ENCODE measurements around the gene LCP2. TPM values are rescaled to one million over a fixed set of nuclear protein-coding genes. Genes with fewer than 3 reads are reported as not detected.

The LCP2 gene
- total and polyA plus RNA-seq, 2 donors (not counting 3 experiments of a cell fraction or from before 2014, with no cell fraction given) = not detected

DNA sequence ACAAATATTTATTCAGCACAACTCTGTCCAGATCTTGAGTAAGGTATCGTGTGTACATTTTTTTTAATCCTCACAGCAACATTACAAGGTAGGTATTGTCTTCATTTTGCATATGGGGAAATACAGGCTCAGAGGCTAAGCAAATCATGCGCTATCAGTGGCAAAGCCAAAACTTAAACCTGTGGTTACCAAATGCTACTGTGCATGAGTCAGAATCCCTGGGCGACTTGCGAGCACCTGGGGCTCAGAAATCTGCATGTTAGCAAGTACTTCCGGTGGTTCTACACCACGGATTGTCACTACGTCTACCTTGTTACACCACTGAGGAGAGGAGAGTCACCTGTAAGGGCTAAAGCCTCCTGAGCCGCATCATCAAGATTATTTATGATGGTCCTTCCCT, 43.5 kb downstream of the LCP2 start:
- FAIRE-seq = no peak
- Histone ChIP-seq H3K9me1 (replicated peaks; ENCODE audit: control insufficient read depth, extremely low read depth, insufficient read depth, low read length) (no peaks in the 10 kb centered on the region), H2AFZ (ENCODE audit: low read depth, low read length) (no peak overlapping the region), H3K4me2 (ENCODE audit: insufficient read depth, low read length) (no peak overlapping the region), H3K4me1 (ENCODE audit: control insufficient read depth, extremely low read depth, insufficient read depth, low read length) (no peaks in the 10 kb centered on the region), H3K4me3 (replicated peaks in 1 of 3; ENCODE audit: insufficient read depth in 1 of 3, low read depth in 1 of 3, low read length in 3 of 3) (no peak overlapping the region), H3K36me3 (ENCODE audit: control insufficient read depth in 2 of 2, extremely low read depth in 1 of 2, insufficient read depth in 2 of 2, low read length in 2 of 2) (no peaks in the 10 kb centered on the region), H3K9me3 (replicated peaks; ENCODE audit: control insufficient read depth, insufficient read depth, low read length) (no peaks in the 10 kb centered on the region), H4K20me1 (replicated peaks; ENCODE audit: control insufficient read depth, extremely low read depth, insufficient read depth, low read length) (no peaks in the 10 kb centered on the region), H3K27me3 (ENCODE audit: control insufficient read depth in 2 of 2, insufficient read depth in 2 of 2, low read length in 2 of 2) (peaks cover 7 to 35% of the 10 kb centered on the region in 2 experiments), H3K9ac (replicated peaks; ENCODE audit: extremely low read depth, insufficient read depth, low read length) (no peak overlapping the region), H3K27ac (ENCODE audit: insufficient read depth, low read depth, low read length) (no peak overlapping the region), H3K79me2 (ENCODE audit: control insufficient read depth, insufficient read depth, low read length) (no peaks in the 10 kb centered on the region)
- no TSS peak for BruUV-seq (replicated peaks)
- dilution Hi-C loops (cut with MboI; ENCODE audit: extremely low pct_ligation_motif_present, low sequenced_read_pairs) = no loop called here
- TF ChIP-seq EZH2 (IDR thresholded peaks at IDR 0.05; ENCODE audit: borderline replicate concordance, low read depth, low read length, severe bottlenecking) (no peak), GATA2 (IDR thresholded peaks at IDR 0.05; ENCODE audit: insufficient read depth, insufficient read length, low read depth, low read length) (no peak), POLR2AphosphoS5 (IDR thresholded peaks at IDR 0.05; ENCODE audit: insufficient read depth, low read depth, low read length) (no peak), JUN (IDR thresholded peaks at IDR 0.05; ENCODE audit: borderline replicate concordance, insufficient read depth, insufficient read length, low read depth) (no peak), FOS (IDR thresholded peaks at IDR 0.05; ENCODE audit: borderline replicate concordance, insufficient read depth, low read length) (no peak), CTCF (IDR thresholded peaks at IDR 0.05; ENCODE audit: extremely low read depth in 1 of 2, insufficient read depth in 1 of 2, low read depth in 1 of 2, low read length in 2 of 2) (no peak), POLR2A (IDR thresholded peaks at IDR 0.05; ENCODE audit: low read depth, low read length) (no peak), MYC (IDR thresholded peaks at IDR 0.05; ENCODE audit: low read depth, low read length) (no peak)
- TF ChIP-seq, protein P1, sequence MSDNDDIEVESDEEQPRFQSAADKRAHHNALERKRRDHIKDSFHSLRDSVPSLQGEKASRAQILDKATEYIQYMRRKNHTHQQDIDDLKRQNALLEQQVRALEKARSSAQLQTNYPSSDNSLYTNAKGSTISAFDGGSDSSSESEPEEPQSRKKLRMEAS (IDR thresholded peaks at IDR 0.05; ENCODE audit: insufficient read depth, insufficient read length) = no peak
- CTCF ChIA-PET = no interaction called here
- POLR2A ChIA-PET = no interaction called here
- no peak for DNase-seq (ENCODE audit: low read depth, low spot score)
- intact Hi-C loops (cut with micrococcal nuclease) = no loop called here

Data from endothelial cell of umbilical vein (primary cell).